ENCODE measurements around the gene CCL22. TPM values are rescaled to one million over a fixed set of nuclear protein-coding genes. Genes with fewer than 3 reads are reported as not detected.

Gene CCL22
- total RNA-seq, 2 experiments from 2014 or later, result not detected

DNA sequence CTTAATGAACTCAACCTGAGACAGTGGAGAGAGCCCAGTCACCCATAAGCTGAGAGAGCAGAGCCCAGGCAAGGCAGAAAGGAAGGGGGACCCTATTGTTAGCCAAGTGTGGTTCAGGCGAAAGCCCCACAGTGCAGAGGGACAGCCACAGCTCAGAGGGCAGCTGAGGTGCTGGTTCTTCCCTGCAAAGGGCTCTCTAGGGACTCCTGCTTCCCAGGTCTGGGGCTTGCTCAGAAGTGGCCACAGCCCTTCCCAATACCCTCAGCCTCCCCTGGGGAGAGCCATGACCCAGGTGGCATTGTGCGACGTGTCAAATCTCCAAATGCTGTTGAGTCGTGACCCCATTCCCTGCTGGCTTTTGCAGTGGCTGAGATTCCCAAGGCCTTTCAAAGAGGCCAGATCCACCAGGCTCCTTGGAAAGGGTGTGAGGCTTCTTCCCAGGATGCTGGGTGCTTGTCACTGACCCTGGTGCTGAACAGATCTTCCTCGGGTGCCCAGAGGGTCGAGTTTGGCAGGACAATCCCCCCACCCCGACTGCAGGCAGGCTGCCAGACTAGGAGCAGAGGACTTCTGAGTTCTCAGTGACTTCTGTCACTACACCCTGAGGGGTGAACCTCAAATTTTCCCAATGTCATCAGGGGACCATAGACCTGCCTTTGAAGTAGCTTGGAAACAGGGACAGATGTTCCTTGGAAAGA, 43.5 kb downstream of the CCL22 start:
- Histone ChIP-seq H3K4me1 (ENCODE audit: insufficient read depth, low read length) (no peaks in the 10 kb centered on the region), H3K27me3 (ENCODE audit: control insufficient read depth in 1 of 2, insufficient read depth in 2 of 2, low read length in 2 of 2) (no peaks in the 10 kb centered on the region), H3K9me3 (ENCODE audit: control insufficient read depth in 1 of 2, insufficient read depth in 1 of 2, low read length in 2 of 2) (no peaks in the 10 kb centered on the region), H3K36me3 (ENCODE audit: insufficient read depth, low read length) (no peaks in the 10 kb centered on the region), H3K27ac (ENCODE audit: low read depth in 1 of 2, low read length in 2 of 2) (no peak overlapping the region), H3K4me3 (ENCODE audit: low read length) (no peak overlapping the region)
- no peaks in the 10 kb centered on the region for H3K9me3 Mint-ChIP-seq
- no peaks in the 10 kb centered on the region for H3K27me3 Mint-ChIP-seq
- CTCF ChIA-PET, result no interaction called here
- no peak for ATAC-seq (ENCODE audit: poor library complexity)
- no peaks in the 10 kb centered on the region for H3K4me1 Mint-ChIP-seq (ENCODE audit: low read depth)
- H3K27ac Mint-ChIP-seq, result no peak overlapping the region
- TF ChIP-seq, protein P1, sequence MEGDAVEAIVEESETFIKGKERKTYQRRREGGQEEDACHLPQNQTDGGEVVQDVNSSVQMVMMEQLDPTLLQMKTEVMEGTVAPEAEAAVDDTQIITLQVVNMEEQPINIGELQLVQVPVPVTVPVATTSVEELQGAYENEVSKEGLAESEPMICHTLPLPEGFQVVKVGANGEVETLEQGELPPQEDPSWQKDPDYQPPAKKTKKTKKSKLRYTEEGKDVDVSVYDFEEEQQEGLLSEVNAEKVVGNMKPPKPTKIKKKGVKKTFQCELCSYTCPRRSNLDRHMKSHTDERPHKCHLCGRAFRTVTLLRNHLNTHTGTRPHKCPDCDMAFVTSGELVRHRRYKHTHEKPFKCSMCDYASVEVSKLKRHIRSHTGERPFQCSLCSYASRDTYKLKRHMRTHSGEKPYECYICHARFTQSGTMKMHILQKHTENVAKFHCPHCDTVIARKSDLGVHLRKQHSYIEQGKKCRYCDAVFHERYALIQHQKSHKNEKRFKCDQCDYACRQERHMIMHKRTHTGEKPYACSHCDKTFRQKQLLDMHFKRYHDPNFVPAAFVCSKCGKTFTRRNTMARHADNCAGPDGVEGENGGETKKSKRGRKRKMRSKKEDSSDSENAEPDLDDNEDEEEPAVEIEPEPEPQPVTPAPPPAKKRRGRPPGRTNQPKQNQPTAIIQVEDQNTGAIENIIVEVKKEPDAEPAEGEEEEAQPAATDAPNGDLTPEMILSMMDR (IDR thresholded peaks at IDR 0.05), result no peak
- POLR2A ChIA-PET, result no interaction called here
- no peak overlapping the region for H3K4me3 Mint-ChIP-seq
- intact Hi-C loops (cut with DNase I, micrococcal nuclease), result no loop called here
- H3K36me3 Mint-ChIP-seq (ENCODE audit: low read depth), result no peaks in the 10 kb centered on the region
- no peak for DNase-seq

GRCh38 chr16:57403965-57404817, 45.6 kb downstream of the CCL22 start, which contains the start of gene CCL17:
Gene CCL17 (plus strand): TSS chr16:57404767. CDS start chr16:57413933, 9,166 bp downstream.
- Histone ChIP-seq H3K27ac (ENCODE audit: low read depth in 1 of 2, low read length in 2 of 2) (no peak within 1 kb of the TSS), H3K9me3 (ENCODE audit: control insufficient read depth in 1 of 2, insufficient read depth in 1 of 2, low read length in 2 of 2) (no peaks in the 10 kb centered on the region), H3K27me3 (ENCODE audit: control insufficient read depth in 1 of 2, insufficient read depth in 2 of 2, low read length in 2 of 2) (no peaks in the 10 kb centered on the region), H3K4me3 (ENCODE audit: low read length) (no peak within 1 kb of the TSS), H3K36me3 (ENCODE audit: insufficient read depth, low read length) (no peaks in the 10 kb centered on the region), H3K4me1 (ENCODE audit: insufficient read depth, low read length) (no peaks in the 10 kb centered on the region)
- Mint-ChIP-seq H3K27ac (no peak within 1 kb of the TSS), H3K9me3 (no peaks in the 10 kb centered on the region), H3K36me3 (ENCODE audit: low read depth) (no peaks in the 10 kb centered on the region), H3K27me3 (no peaks in the 10 kb centered on the region), H3K4me3 (no peak within 1 kb of the TSS), H3K4me1 (ENCODE audit: low read depth) (no peaks in the 10 kb centered on the region)
- ChIA-PET CTCF (no interaction called here), POLR2A (no interaction called here)
- intact Hi-C loops (cut with DNase I, micrococcal nuclease), result no loop called here
- no peak for DNase-seq
- TF ChIP-seq, protein P1 (IDR thresholded peaks at IDR 0.05), result no peak
- ATAC-seq (ENCODE audit: poor library complexity), result no peak

- H3K36me3 ChIP-seq (ENCODE audit: insufficient read depth, low read length), result no peaks in the 10 kb centered on the region
- ChIA-PET CTCF (no interaction called here), POLR2A (no interaction called here)
- intact Hi-C loops (cut with DNase I, micrococcal nuclease), result no loop called here
- DNase-seq (no peak), ATAC-seq (ENCODE audit: poor library complexity) (no peak)
- Mint-ChIP-seq H3K36me3 (ENCODE audit: low read depth) (no peaks in the 10 kb centered on the region), H3K4me1 (ENCODE audit: low read depth) (no peaks in the 10 kb centered on the region), H3K4me3 (no peak overlapping the region), H3K27me3 (no peaks in the 10 kb centered on the region), H3K27ac (no peak overlapping the region), H3K9me3 (no peaks in the 10 kb centered on the region)
- no peaks in the 10 kb centered on the region for H3K27me3 ChIP-seq (ENCODE audit: control insufficient read depth in 1 of 2, insufficient read depth in 2 of 2, low read length in 2 of 2)
- H3K27ac ChIP-seq (ENCODE audit: low read depth in 1 of 2, low read length in 2 of 2), result no peak overlapping the region
- no peaks in the 10 kb centered on the region for H3K9me3 ChIP-seq (ENCODE audit: control insufficient read depth in 1 of 2, insufficient read depth in 1 of 2, low read length in 2 of 2)
- no peak overlapping the region for H3K4me3 ChIP-seq (ENCODE audit: low read length)
- TF ChIP-seq, protein P1 (IDR thresholded peaks at IDR 0.05), result no peak
- no peaks in the 10 kb centered on the region for H3K4me1 ChIP-seq (ENCODE audit: insufficient read depth, low read length)
These were observed 46.5 kb downstream of the CCL22 start for GRCh38 chr16:57405097-57405496.
